ENCODE data around the gene TIMM21.

The TIMM21 gene

DNA sequence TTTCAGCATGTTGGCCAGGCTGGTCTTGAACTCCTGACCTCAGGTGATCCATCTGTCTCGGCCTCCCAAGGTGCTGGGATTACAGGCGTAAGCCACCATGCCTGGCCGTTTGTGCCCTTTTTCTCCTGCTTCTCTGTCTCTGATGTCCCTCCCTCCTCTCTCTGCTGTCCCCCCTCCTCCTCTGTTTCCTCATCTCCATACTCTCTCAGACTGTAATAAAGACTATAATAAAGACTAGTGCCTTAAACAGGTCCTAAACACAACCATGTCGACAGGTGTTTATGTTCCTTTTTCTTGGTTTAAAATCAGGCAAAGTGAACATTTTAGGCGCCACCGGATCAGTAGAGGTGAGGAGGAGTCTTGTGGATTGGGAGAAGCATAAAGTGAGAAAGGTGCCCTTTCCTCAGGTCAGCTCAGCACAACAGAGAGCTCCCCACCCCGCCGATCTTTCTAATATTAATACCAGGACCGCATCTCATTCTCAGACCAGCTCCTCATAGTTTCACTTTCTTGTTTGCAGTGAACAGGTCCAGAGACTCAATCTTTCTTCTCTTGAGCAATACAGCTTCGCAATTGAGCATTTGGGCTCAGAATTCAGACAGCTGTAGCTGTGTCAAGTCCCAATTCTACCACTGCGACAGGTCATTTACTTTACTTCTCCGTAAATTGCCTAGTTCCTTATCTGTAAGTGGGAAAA is 23.7 kb downstream of the TIMM21 start:
- Histone ChIP-seq H3K4me3 (ENCODE audit: low read depth, low read length) (no peak overlapping the region), H3K36me3 (no peaks in the 10 kb centered on the region)
- DNase-seq = no peak

DNA sequence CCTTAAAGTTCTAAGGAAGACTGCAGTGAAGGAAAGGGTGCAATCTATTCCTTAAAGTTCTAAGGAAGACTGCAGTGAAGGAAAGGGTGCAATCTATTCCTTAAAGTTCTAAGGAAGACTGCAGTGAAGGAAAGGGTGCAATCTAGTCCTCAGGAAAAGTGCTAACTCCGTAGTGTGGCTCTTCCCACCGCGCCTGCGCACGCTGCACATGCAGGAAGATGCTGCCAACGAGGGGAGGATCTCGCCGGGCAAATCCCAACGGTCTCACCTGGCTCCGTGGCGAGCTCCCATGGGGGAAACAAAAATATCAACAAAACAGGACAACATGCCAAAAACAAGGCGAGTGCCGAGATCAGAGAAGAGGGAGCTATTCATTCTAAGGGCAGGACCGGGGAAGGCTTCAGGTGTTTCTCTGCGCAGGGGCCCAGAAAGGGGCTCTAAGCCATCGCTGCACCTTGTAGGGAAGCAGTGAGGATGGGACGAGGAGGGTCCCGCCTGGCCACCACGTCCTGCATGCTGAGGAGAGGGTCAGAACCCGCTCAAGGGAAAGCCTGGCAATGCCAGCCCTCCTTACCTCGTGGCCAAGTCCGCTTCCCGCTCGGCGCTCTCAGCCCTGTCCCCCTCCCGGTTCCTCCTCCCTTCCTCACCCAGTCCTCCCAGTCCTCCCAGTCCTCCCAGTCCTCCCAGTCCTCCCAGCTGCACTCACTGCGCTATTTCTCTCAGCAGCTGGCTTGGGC is 24.5 kb downstream of the TIMM21 start:
- Histone ChIP-seq H3K9me3 (ENCODE audit: severe bottlenecking) (no peaks in the 10 kb centered on the region), H3K4me3 (ENCODE audit: low read depth, low read length) (no peak overlapping the region), H3K27me3 (ENCODE audit: insufficient read depth, low read depth, severe bottlenecking) (peaks cover 4% of the 10 kb centered on the region)

More for the DNA sequence above, 23.7 kb downstream of the TIMM21 start:
- peaks cover 2% of the 10 kb centered on the region for H3K27me3 ChIP-seq (ENCODE audit: insufficient read depth, low read depth, severe bottlenecking)
- no peaks in the 10 kb centered on the region for H3K9me3 ChIP-seq (ENCODE audit: severe bottlenecking)
- no peak overlapping the region for H3K27ac ChIP-seq
- TF ChIP-seq, protein P1, sequence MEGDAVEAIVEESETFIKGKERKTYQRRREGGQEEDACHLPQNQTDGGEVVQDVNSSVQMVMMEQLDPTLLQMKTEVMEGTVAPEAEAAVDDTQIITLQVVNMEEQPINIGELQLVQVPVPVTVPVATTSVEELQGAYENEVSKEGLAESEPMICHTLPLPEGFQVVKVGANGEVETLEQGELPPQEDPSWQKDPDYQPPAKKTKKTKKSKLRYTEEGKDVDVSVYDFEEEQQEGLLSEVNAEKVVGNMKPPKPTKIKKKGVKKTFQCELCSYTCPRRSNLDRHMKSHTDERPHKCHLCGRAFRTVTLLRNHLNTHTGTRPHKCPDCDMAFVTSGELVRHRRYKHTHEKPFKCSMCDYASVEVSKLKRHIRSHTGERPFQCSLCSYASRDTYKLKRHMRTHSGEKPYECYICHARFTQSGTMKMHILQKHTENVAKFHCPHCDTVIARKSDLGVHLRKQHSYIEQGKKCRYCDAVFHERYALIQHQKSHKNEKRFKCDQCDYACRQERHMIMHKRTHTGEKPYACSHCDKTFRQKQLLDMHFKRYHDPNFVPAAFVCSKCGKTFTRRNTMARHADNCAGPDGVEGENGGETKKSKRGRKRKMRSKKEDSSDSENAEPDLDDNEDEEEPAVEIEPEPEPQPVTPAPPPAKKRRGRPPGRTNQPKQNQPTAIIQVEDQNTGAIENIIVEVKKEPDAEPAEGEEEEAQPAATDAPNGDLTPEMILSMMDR (IDR thresholded peaks at IDR 0.05; ENCODE audit: low read depth, low read length) = no peak

DNA sequence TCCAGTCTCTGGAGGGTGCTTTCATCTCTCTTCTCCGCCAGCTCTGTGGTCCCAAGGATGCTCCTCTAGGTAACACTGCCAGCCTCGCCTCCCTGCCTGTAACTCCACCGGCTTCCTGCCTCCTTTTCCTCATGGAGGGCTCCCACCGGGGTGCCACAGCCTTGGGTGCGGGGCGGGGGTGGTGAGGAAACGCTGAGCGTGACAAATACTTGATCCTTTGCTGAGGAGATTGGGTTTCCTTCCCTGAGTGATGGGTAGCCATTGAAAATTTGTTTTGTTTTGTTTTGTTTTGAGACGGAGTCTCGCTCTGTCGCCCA is 25.1 kb downstream of the TIMM21 start:
- TF ChIP-seq, protein P1 (IDR thresholded peaks at IDR 0.05; ENCODE audit: low read depth, low read length) = no peak
- no peak overlapping the region for H3K4me3 ChIP-seq (ENCODE audit: low read depth, low read length)

More for the DNA sequence above, 24.5 kb downstream of the TIMM21 start:
- TF ChIP-seq, protein P1 (IDR thresholded peaks at IDR 0.05; ENCODE audit: low read depth, low read length) = no peak
- Histone ChIP-seq H3K27ac (no peak overlapping the region), H3K36me3 (no peaks in the 10 kb centered on the region)
- no peak for DNase-seq

DNA sequence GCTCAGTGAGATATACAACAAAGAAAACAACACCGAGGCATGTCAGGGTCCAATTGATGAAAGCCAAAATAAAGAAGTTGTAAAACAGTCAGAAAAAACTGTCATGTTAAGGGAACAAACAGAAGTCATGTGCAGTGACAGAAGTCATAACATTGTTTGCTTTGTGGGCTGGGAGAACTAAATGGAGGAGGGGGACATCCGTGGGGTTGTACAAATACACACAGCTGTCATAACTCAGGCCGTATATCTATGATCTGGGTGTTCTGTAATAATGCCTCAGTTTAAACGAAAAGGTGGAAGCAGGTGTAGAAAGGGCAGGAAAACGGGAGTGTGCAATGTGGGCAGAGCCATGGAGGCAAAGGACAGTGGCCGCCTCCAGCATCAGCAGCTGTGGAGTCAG is 27.3 kb downstream of the TIMM21 start:
- H3K27me3 ChIP-seq (ENCODE audit: insufficient read depth, low read depth, severe bottlenecking) = peaks cover 4% of the 10 kb centered on the region
- no peaks in the 10 kb centered on the region for H3K36me3 ChIP-seq
- peaks cover 5% of the 10 kb centered on the region for H3K9me3 ChIP-seq (ENCODE audit: severe bottlenecking)
- no peak overlapping the region for H3K27ac ChIP-seq
- no peak overlapping the region for H3K4me3 ChIP-seq (ENCODE audit: low read depth, low read length)
- TF ChIP-seq, protein P1 (IDR thresholded peaks at IDR 0.05; ENCODE audit: low read depth, low read length) = no peak
- no peak for DNase-seq

More for the DNA sequence above, 25.1 kb downstream of the TIMM21 start:
- H3K9me3 ChIP-seq (ENCODE audit: severe bottlenecking) = no peaks in the 10 kb centered on the region
- H3K27me3 ChIP-seq (ENCODE audit: insufficient read depth, low read depth, severe bottlenecking) = peaks cover 4% of the 10 kb centered on the region
- H3K36me3 ChIP-seq = no peaks in the 10 kb centered on the region
- no peak overlapping the region for H3K27ac ChIP-seq
- DNase-seq = no peak

DNA sequence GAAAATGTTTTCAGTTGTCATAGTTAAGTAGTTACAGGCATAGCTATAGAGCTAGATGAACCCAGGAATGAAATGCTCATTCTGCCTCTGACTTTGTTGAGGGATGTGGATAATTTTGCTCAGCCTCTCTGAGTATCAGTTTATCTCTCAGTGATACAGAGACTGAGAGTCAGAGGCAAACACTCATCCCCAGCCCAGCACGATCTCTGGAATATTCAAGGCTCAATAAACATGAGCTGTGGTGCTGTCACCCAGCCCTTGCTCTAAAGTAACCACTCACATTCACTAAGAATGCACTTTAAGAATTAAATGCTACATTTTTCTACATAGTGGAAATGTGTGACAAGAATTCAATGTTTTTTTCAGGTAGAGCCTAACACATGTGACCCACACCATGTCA is 30.6 kb downstream of the TIMM21 start:
- peaks cover 5% of the 10 kb centered on the region for H3K9me3 ChIP-seq (ENCODE audit: severe bottlenecking)
- peaks cover 4% of the 10 kb centered on the region for H3K27me3 ChIP-seq (ENCODE audit: insufficient read depth, low read depth, severe bottlenecking)
- DNase-seq = no peak
- no peak overlapping the region for H3K27ac ChIP-seq
- no peaks in the 10 kb centered on the region for H3K36me3 ChIP-seq
- TF ChIP-seq, protein P1 (IDR thresholded peaks at IDR 0.05; ENCODE audit: low read depth, low read length) = no peak
- H3K4me3 ChIP-seq (ENCODE audit: low read depth, low read length) = no peak overlapping the region
